Loucy (cell line): ENCODE measurements around the gene MPRIP.

Experiments
- EZH2phosphoT487 ChIP-seq: fragments of 200-600 bp; IDR thresholded peaks from 2 replicates; pipeline ENCODE4 v1.6.1; 2018; ENCODE audit warnings: antibody characterized with exemption, mild to moderate bottlenecking, moderate library complexity, borderline replicate concordance
- TF ChIP-seq, protein P1 (sequence below): fragments of 200-600 bp; sonication (generic); conservative IDR thresholded peaks from 2 replicates; pipeline ENCODE4 v1.5.1; 2014; ENCODE audit warnings: mild to moderate bottlenecking, antibody characterized with exemption, low read length

DNA sequence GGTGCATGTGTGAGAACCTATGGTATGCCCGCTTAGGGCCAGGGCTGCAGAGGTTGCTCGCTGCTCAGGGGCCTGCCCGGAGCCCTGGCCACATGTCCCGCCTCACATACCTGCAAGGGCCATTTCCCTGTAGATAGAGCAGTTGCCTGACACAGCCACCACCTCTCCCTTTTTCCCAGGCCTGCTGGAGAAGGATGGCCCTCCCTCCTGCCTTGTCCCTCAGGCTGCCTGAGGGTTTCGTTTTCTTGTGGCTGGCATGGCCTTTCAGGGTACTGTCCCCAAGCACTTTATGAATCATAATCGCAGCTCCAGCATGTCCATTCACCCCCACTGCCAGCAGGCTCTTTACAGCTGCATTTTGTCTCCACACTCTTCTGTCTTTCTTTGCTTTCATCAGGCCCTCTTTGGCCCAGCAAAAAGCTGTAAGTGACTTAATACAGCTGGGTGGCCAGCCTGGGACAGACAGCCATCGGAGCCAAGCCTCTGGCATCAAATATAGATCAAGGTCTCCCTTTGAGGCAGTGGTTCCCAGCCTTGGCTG, 65.7 kb downstream of the MPRIP start:
- TF ChIP-seq, protein P1, sequence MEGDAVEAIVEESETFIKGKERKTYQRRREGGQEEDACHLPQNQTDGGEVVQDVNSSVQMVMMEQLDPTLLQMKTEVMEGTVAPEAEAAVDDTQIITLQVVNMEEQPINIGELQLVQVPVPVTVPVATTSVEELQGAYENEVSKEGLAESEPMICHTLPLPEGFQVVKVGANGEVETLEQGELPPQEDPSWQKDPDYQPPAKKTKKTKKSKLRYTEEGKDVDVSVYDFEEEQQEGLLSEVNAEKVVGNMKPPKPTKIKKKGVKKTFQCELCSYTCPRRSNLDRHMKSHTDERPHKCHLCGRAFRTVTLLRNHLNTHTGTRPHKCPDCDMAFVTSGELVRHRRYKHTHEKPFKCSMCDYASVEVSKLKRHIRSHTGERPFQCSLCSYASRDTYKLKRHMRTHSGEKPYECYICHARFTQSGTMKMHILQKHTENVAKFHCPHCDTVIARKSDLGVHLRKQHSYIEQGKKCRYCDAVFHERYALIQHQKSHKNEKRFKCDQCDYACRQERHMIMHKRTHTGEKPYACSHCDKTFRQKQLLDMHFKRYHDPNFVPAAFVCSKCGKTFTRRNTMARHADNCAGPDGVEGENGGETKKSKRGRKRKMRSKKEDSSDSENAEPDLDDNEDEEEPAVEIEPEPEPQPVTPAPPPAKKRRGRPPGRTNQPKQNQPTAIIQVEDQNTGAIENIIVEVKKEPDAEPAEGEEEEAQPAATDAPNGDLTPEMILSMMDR: no peak
- no peak for TF ChIP-seq EZH2phosphoT487
